ENCODE results near the gene MLLT1.

DNA sequence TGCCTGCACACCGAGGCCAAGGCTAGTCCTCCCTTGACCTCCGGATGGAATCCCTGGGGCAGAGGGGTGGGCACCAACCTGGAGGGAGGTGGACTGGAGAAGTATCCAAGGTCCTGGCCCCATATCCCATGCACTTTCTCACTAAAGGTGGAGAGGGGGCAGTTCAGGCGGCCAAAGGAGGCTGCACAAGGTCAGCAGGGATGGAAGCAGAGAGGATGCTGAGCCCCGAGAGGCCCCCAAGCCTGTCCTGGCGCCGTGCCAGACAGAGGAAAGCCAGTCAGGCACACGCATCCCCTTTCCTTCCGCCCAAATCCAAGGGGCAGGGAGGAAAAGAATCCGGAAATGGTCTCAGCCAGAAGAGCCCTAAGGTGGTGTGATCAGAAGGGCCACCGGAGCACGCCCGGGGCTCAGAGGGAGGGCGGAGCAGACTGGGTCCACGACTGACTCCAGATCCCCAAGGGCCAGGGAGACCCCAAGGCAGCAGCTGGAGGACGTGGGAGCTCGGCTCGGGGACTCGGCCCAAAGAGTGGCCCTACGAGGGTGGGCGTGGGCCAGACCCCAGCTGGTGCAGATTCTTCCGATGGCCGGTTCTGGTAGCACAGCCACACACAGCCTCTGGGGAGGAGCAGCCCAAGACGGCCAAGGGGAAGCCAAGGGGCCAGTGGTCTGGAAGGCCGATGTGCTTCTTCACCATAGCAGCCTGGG is 60.0 kb downstream of the MLLT1 start:
- no peak for TF ChIP-seq CTCF (IDR thresholded peaks at IDR 0.05 in 4 of 5, conservative IDR thresholded peaks at IDR 0.05 in 1 of 5)
- TF ChIP-seq POLR2A (IDR thresholded peaks at IDR 0.05): no peak

All from gastrocnemius medialis (tissue), 4 donors.